IMR-90 (cell line): Measurements from ENCODE around the gene PDCD2L. TPM values are rescaled to one million over a fixed set of nuclear protein-coding genes. Genes with fewer than 3 reads are reported as not detected.

ENCODE experiments used
- ATAC-seq: fragments of 200-7000 bp; cut with Tn5 transposase; 2 replicates; pipeline ENCODE4 v1.9.1; 2020; ENCODE audit warnings: low read depth, mild to moderate bottlenecking, moderate library complexity
- BruUV-seq: library from RNA; stranded (reverse); fragments of 400-500 nt; replicated peaks from 2 replicates; lab custom pipeline; 2021; lab: Mats Ljungman, UMichigan
- CTCF ChIA-PET: fragments of 300-600 bp; formaldehyde crosslinking; extraction: SDS; loops from one replicate; lab custom pipeline; 2021; ENCODE audit warnings: antibody characterized with exemption; lab: Yijun Ruan, JAX
- POLR2A ChIA-PET: fragments of 300-600 bp; sonication (Branson Sonifier 250); formaldehyde crosslinking; loops from one replicate; lab custom pipeline; 2022; ENCODE audit warnings: antibody characterized with exemption; ENCODE audit not compliant: unreplicated experiment; lab: Charles Lee
- DNase-seq: peaks from one replicate; pipeline ENCODE4 v3.0.0; 2013
- H2AFZ ChIP-seq: replicated peaks from 2 replicates; pipeline ENCODE3; 2013; ENCODE audit warnings: low read length, mild to moderate bottlenecking; ENCODE audit not compliant: poor library complexity
- H2AK5ac ChIP-seq: 2 replicates; pipeline ENCODE4 v1.6.1; 2013; ENCODE audit warnings: low read depth, low read length, inconsistent platforms
- H2AK9ac ChIP-seq: replicated peaks from 2 replicates; pipeline ENCODE3; 2013; ENCODE audit warnings: mild to moderate bottlenecking, low read depth, low read length, moderate library complexity; ENCODE audit not compliant: poor library complexity
- H2BK120ac ChIP-seq: 2 replicates; pipeline ENCODE4 v1.6.1; 2013; ENCODE audit warnings: low read depth, low read length, inconsistent platforms
- H2BK15ac ChIP-seq: 3 replicates; pipeline ENCODE4 v1.6.1; 2013; ENCODE audit warnings: low read depth, low read length, inconsistent platforms
- H2BK20ac ChIP-seq: 2 replicates; pipeline ENCODE4 v1.6.1; 2013; ENCODE audit warnings: low read depth, mild to moderate bottlenecking, inconsistent platforms, low read length, moderate library complexity
- H2BK5ac ChIP-seq: 2 replicates; pipeline ENCODE4 v1.6.1; 2013; ENCODE audit warnings: mild to moderate bottlenecking, low read depth, low read length, inconsistent platforms; ENCODE audit not compliant: poor library complexity, severe bottlenecking
- H3K14ac ChIP-seq: replicated peaks from 2 replicates; pipeline ENCODE4 v1.6.1; 2013; ENCODE audit warnings: low read depth, low read length, inconsistent platforms
- H3K18ac ChIP-seq: 2 replicates; pipeline ENCODE4 v1.6.1; 2013; ENCODE audit warnings: low read depth, low read length, control low read depth
- H3K23ac ChIP-seq: 2 replicates; pipeline ENCODE4 v1.6.1; 2013; ENCODE audit warnings: low read depth, low read length, inconsistent platforms
- H3K27ac ChIP-seq: 2 replicates; pipeline ENCODE4 v1.5.1; 2013; ENCODE audit warnings: mild to moderate bottlenecking, control low read depth, low read length; ENCODE audit not compliant: insufficient read depth
- H3K27me3 ChIP-seq: 2 replicates; pipeline ENCODE4 v1.6.1; 2013; ENCODE audit warnings: low read length; ENCODE audit not compliant: control insufficient read depth, insufficient read depth
- H3K36me3 ChIP-seq: 2 replicates; pipeline ENCODE4 v1.6.1; 2013; ENCODE audit warnings: low read length, mixed read lengths; ENCODE audit not compliant: control insufficient read depth, insufficient read depth
- H3K4ac ChIP-seq: 2 replicates; pipeline ENCODE4 v1.6.1; 2013; ENCODE audit warnings: low read depth, low read length, inconsistent platforms
- H3K4me1 ChIP-seq: 2 replicates; pipeline ENCODE4 v1.6.1; 2013; ENCODE audit warnings: low read length, mixed read lengths; ENCODE audit not compliant: control insufficient read depth, insufficient read depth
- H3K4me2 ChIP-seq: 2 replicates; pipeline ENCODE4 v1.6.1; 2013; ENCODE audit warnings: low read depth, mild to moderate bottlenecking, control low read depth, low read length, moderate library complexity
- H3K4me3 ChIP-seq: 2 replicates; pipeline ENCODE4 v1.5.1; 2013; ENCODE audit warnings: low read depth, mild to moderate bottlenecking, control low read depth, low read length, moderate library complexity; ENCODE audit not compliant: insufficient read depth
- H3K56ac ChIP-seq: 2 replicates; pipeline ENCODE4 v1.6.1; 2013; ENCODE audit warnings: low read length, inconsistent platforms; ENCODE audit not compliant: insufficient read depth; ENCODE audit errors: extremely low read depth
- H3K79me1 ChIP-seq, 2 experiments: 2 replicates each; pipeline ENCODE4 v1.6.1; 2013; ENCODE audit warnings: low read length in 2 of 2, inconsistent platforms in 1 of 2, low read depth in 1 of 2
- H3K9ac ChIP-seq: 2 replicates; pipeline ENCODE4 v1.6.1; 2013; ENCODE audit warnings: low read depth, low read length, control low read depth
- H3K9me1 ChIP-seq: 2 replicates; pipeline ENCODE4 v1.6.1; 2013; ENCODE audit warnings: low read length, inconsistent platforms; ENCODE audit not compliant: insufficient read depth
- H3K9me3 ChIP-seq: 2 replicates; pipeline ENCODE4 v1.6.1; 2013; ENCODE audit warnings: low read length; ENCODE audit not compliant: control insufficient read depth, insufficient read depth
- H4K20me1 ChIP-seq: 2 replicates; pipeline ENCODE4 v1.6.1; 2013; ENCODE audit warnings: low read length, inconsistent platforms; ENCODE audit not compliant: insufficient read depth
- H4K5ac ChIP-seq: 2 replicates; pipeline ENCODE4 v1.6.1; 2013; ENCODE audit warnings: mild to moderate bottlenecking, low read depth, low read length, control low read depth
- H4K8ac ChIP-seq, 2 experiments: 2 replicates each; pipeline ENCODE4 v1.6.1; 2013; ENCODE audit warnings: low read depth in 2 of 2, low read length in 2 of 2, control low read depth in 1 of 2, inconsistent platforms in 1 of 2
- H4K91ac ChIP-seq: 2 replicates; pipeline ENCODE4 v1.6.1; 2013; ENCODE audit warnings: low read depth, low read length, inconsistent platforms; ENCODE audit not compliant: insufficient read depth
- BHLHE40 ChIP-seq: fragments of 150-350 bp; IDR thresholded peaks from 2 replicates; pipeline ENCODE4 v1.6.1; 2016; ENCODE audit warnings: mild to moderate bottlenecking, low read depth, low read length
- CEBPB ChIP-seq: IDR thresholded peaks from 2 replicates; pipeline ENCODE4 v1.6.1; 2012; ENCODE audit warnings: low read depth, low read length, improper control_type of control experiment
- ELK1 ChIP-seq: fragments of 150-350 bp; IDR thresholded peaks from 2 replicates; pipeline ENCODE4 v1.6.1; 2016; ENCODE audit warnings: low read depth, mild to moderate bottlenecking, low read length, moderate library complexity, borderline replicate concordance
- FOS ChIP-seq: fragments of 150-350 bp; IDR thresholded peaks from 2 replicates; pipeline ENCODE4 v1.6.1; 2016; ENCODE audit warnings: low read depth, low read length
- MAFK ChIP-seq: IDR thresholded peaks from 2 replicates; pipeline ENCODE4 v1.6.1; 2012; ENCODE audit warnings: low read depth, low read length, improper control_type of control experiment
- NFE2L2 ChIP-seq: fragments of 150-350 bp; IDR thresholded peaks from 2 replicates; pipeline ENCODE4 v1.6.1; 2016; ENCODE audit warnings: low read depth, mild to moderate bottlenecking, low read length
- RAD21 ChIP-seq: IDR thresholded peaks from 2 replicates; pipeline ENCODE4 v1.6.1; 2012; ENCODE audit warnings: low read length, improper control_type of control experiment
- USF2 ChIP-seq: fragments of 150-350 bp; IDR thresholded peaks from 2 replicates; pipeline ENCODE4 v1.6.1; 2017; ENCODE audit warnings: mild to moderate bottlenecking, antibody characterized with exemption, low read length, low read depth
- WGBS, 2 experiments: methylation state at CpG; one replicate each; pipeline versions ENCODE4 v1.1.5 to v1.1.7; 2013; ENCODE audit warnings: missing lambda C conversion rate in 2 of 2; ENCODE audit not compliant: insufficient read length in 1 of 2; ENCODE audit errors: extremely low coverage in 2 of 2; 5-methylcytosine and 5-hydroxymethylcytosine counted together
- dilution Hi-C: fragments of 300-500 bp; cut with HindIII; formaldehyde crosslinking; loops from one replicate; pipeline ENCODE4 v1.14.3; 2018; ENCODE audit warnings: low sequenced_read_pairs; ENCODE audit not compliant: unreplicated experiment
- in situ Hi-C: fragments of 300-500 bp; cut with MboI; formaldehyde crosslinking; loops from 3 replicates; pipeline ENCODE4 v1.14.3; 2019; ENCODE audit warnings: low sequenced_read_pairs, inconsistent platforms, mixed read lengths
- intact Hi-C: fragments of 100-400 bp; cut with micrococcal nuclease; formaldehyde crosslinking; loops from 2 replicates; pipeline ENCODE4 v1.10.0; 2022
- polyA plus RNA-seq, 3 experiments: library from polyadenylated mRNA; depleted of rRNA; stranded (reverse); fragments of >200 nt; gene quantifications; 2 replicates each; pipeline ENCODE4 v1.2.3, GENCODE V29; 2012; ENCODE audit warnings: low replicate concordance in 1 of 3
- total RNA-seq: library from RNA; depleted of rRNA; stranded (reverse); fragments of >200 nt; gene quantifications from 2 replicates; pipeline ENCODE4 v1.2.3, GENCODE V29; 2012

Gene PDCD2L
- total and polyA plus RNA-seq, 2 of the 4 experiments (the other 2 are of a cell fraction), result 10.6 to 13.0 TPM

GRCh38 chr19:34405892-34406660 is 1.9 kb downstream of the PDCD2L start:
- Histone ChIP-seq H4K8ac (no peak overlapping the region), H3K56ac (no peak overlapping the region), H3K9ac (no peak overlapping the region), H3K18ac (no peak overlapping the region), H2BK20ac (no peak overlapping the region), H3K4me3 (no peak overlapping the region), H2AK9ac (no peak overlapping the region), H3K9me1 (no peaks in the 10 kb centered on the region), H4K20me1 (no peaks in the 10 kb centered on the region; the same call in 1 of the 2 replicates), H3K36me3 (peaks cover 8% of the 10 kb centered on the region), H3K4me1 (peaks cover 2% of the 10 kb centered on the region; the same call in 1 of the 2 replicates), H2AK5ac (no peak overlapping the region), H3K27me3 (no peaks in the 10 kb centered on the region), H3K4me2 (no peak overlapping the region), H3K23ac (no peak overlapping the region), H3K9me3 (no peaks in the 10 kb centered on the region), H3K4ac (no peak overlapping the region), H3K79me1 (peaks cover 3 to 12% of the 10 kb centered on the region in 2 experiments; a peak in 2 of 4 replicates), H4K91ac (no peak overlapping the region), H3K27ac (no peak overlapping the region), H2AFZ (no peak overlapping the region), H2BK5ac (no peak overlapping the region), H2BK120ac (no peak overlapping the region), H3K14ac (no peak overlapping the region), H4K5ac (no peak overlapping the region), H2BK15ac (no peak overlapping the region)
- ChIA-PET CTCF (interaction anchor here (0.8 kb wide), 1 partner anchor 19 kb away, joined by 5 read pairs; no protein-coding TSS in a partner anchor), POLR2A (no interaction called here)
- WGBS, 2 experiments, result 100% methylated on average over 1 of the region's 13 CpGs; no CpG with 5 or more reads in 1 of the 2 experiments
- BruUV-seq, result no TSS peak
- no peak for DNase-seq
- TF ChIP-seq MAFK (no peak), ELK1 (no peak), CEBPB (no peak), FOS (no peak), NFE2L2 (no peak), BHLHE40 (no peak), RAD21 (no peak), USF2 (no peak)
- dilution Hi-C loops (no loop called here), in situ Hi-C loops (no loop called here), intact Hi-C loops (no loop called here)
- ATAC-seq, result no peak
